Measurements from ENCODE around the gene SHISA7.

- TF ChIP-seq POLR2AphosphoS5 (IDR thresholded peaks at IDR 0.05; ENCODE audit: low read depth, low read length) (no peak), POLR2A (IDR thresholded peaks at IDR 0.05; ENCODE audit: low read depth, low read length) (no peak), SPI1 (IDR thresholded peaks at IDR 0.05; ENCODE audit: low read depth, low read length) (no peak)
Measured at GRCh38 chr19:55486971-55487923, 44.1 kb upstream of the SHISA7 start.
